ENCODE measurements around the gene BET1. TPM values are rescaled to one million over a fixed set of nuclear protein-coding genes. Genes with fewer than 3 reads are reported as not detected.
"Not testable (repeated sequence)": the region's sequence is repeated elsewhere in the genome, so short reads cannot be mapped to it uniquely, and the experiment has no call there.

Gene BET1
- polyA plus RNA-seq (ENCODE audit: insufficient read length), result 23.4 TPM

DNA sequence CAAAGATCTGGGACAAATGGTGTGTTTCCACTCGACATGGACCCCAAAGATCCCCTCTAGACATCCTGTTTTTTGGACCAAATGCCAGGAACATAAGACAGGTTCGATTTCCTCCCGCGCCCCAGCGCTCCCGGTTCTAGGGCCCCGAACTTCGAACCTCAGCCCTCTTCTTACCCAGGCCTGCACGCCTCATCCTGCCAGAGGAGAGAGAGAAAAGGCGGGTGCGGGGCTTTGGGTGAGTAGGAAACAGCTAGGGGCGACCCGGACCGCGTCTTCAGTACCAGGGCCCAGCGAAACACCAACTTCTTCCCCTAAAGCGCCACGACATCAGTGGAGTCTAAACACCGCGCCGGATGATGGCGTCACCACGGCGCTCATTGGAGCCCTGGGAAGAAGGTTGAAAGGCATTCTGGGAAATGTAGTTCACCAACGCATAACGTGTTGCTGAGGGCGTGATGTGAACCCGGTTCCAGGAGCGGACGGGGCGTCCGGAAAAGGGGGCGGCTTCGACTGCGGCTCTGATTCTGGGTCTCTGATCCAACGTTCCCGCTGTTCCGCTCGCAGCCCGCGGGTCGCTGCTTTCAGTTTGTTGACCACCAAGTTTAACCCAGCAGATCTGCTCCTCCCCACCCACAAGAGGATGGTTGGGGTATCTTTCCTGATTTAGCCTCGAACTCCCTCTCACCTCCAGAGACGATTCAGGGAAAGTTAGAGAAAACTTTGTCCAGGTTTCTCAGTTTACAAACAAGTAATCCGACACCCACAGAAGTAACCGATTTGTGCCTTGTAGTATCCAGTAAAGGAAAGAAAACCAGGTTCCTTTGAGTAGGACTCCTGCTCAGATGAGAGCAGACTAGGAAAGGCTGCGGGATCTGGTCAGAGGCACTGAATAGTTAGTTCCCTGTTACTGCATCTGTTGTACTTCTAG lies at the start of gene BET1:
BET1 (minus strand) TSS at position 332 of the 928 bp plus-strand sequence; CDS start at position 193, 139 bp downstream.
- peak; percentile 99 for DNase-seq

DNA sequence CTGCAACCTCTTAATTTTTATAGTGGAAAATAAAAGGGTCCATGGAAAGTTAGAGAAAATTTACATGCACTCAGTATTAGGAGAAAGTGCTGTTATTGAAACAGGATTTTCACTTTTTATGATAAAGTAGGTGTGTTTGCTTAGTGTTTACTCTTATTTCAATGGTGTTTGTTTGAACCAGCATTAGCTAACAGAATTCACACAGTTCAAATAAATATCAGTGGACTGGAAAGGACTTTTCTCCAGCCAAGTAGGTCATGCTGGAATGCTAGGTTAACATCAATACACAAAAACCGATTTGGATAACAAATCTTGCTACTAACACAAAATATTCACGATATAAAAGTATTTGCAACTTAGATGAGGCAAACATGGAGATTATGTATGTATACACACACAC lies 49.4 kb upstream of the BET1 start:
- DNase-seq, result no peak

DNA sequence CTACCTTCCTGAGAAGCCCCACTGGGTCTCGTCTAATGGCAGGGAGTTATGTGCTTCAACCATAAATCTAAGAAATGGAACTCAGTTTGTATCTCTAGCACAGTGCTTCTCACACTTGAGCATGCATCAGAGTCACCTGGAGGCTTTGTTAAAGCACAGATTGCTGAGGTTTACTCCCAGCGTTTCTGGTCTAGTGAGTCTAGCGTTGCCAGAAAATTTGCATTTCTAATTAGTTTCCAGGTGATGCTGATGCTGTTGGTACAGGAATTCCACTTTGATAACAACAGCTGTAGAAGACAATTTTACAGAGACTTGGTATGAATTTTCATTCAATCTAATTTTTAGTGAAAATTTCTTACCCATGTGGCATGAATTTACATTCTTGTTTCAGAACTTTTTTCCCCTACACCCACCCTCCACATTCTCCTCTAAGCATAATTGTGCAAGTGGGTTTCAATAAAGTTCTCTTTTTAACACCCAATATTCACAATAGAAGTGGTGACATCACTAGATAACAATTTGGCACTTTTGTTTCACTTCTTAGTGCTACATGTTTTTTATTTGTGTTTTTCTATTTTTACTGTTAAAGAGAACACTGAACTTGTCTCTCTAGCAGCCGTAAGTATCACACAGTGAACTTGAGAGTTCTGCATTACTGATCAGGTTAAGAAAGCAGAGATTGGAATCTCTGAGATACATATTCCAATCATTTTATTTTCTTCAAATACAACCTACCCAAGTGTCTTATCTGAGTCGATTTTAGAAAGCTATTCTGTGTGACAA lies 48.4 kb upstream of the BET1 start:
- no peak for DNase-seq

DNA sequence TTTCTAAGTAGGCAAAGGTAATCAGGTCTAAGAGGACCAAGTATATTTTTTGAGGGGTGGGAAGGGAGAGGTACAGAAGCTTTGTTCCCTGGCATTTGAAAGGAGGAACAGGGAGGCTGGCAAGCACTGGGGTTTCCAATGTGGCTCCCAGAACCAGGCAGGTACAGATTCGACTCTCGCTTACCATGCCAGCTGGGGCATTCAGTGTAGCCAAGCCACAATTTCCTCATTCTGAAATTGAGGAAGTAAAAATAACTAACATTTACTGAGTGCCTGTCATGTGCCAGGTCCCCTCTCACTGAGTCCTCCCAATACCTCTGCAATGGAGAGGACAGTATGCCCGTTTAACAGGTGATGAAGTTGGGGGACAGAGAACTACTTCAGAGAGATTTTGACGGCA lies 45.9 kb upstream of the BET1 start:
- no peak for DNase-seq

GRCh38 chr7:94049615-94050014 lies 45.5 kb upstream of the BET1 start:
- DNase-seq, result no peak

DNA sequence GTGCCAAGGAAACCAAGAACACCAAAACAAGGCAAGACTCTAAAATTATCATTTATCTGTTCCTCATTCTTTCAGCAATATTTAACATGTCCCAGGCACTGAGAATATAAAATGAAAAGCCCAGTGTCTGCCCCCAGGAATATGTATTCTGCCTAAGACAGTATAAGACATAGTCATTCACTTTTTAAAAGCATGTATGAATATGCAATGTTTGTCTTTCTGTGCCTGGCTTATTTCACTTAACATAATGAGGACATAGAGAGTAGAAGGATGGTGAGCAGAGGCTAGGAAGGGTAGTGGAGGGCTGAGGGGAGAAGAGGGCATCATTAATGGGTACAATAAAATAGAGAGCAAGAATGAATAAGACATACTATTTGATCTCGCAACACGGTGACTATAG lies 44.6 kb upstream of the BET1 start:
- DNase-seq, result no peak

DNA sequence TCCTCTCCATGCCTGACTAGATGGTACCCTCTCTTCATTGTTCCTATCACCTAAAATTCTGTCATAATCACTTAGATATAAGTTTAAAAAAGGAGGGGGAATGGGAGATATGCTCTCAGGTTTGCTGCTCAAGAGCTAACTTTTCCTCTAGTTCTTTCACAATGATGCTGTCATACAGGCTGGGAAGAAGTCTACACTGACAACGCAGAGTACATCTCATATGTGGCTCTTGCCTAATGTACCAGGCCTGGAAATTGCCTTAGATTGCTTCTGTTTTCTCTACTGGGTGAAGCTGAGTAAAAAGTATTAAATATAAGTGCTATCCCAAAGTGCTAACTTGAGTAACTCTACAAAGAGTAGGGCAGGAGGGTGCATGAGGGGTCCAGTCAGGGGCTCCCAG lies 43.8 kb upstream of the BET1 start:
- DNase-seq, result no peak

DNA sequence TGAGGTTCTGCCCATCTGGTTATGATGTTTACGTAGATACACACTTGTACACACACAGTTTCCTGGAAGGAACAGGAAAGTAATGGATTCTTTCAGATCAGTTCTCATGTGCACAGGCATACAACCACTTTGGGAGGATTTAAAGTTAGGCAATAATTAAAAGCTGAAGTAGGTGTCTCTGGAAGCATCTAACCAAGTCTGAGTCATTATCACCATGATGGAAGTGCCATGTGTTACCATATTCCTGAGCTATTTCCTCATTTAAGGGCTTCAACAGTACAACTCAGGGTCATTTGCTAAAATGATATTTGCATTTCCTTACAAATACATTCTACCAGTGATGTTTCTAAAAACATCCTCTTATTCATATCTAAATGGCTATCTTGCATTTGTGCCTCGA lies 41.4 kb upstream of the BET1 start:
- no peak for DNase-seq

GRCh38 chr7:94044806-94045205 lies 40.7 kb upstream of the BET1 start:
- no peak for DNase-seq

GRCh38 chr7:94043299-94043698 lies 39.1 kb upstream of the BET1 start:
- no peak for DNase-seq

GRCh38 chr7:94042381-94042780 lies 38.2 kb upstream of the BET1 start:
- DNase-seq, result no peak

- DNase-seq, result no peak
Observed at GRCh38 chr7:94041529-94041928, 37.4 kb upstream of the BET1 start.

- no peak for DNase-seq
Observed at GRCh38 chr7:94040254-94040653, 36.1 kb upstream of the BET1 start.

- DNase-seq, result no peak
Observed at GRCh38 chr7:94039368-94040035, 35.3 kb upstream of the BET1 start.

DNA sequence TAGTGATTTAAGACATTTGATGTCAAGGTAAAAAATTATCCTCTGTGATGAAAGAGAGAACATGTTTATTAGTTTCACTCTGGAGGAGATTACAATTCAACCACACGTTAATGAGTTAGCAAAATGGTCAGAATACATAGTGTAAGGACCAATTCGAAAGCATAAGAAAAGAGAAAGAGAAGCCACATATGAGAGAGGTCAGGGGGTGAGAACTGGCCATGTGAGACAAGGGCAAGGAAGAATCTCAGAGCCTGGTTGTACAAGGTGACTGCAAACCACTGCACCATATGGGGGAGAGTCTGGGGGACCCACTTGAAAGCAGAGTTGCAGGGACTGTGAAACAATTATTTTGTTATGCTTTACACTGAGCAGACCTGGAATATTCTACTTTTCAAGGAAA lies 27.7 kb upstream of the BET1 start:
- no peak for DNase-seq

- DNase-seq, result no peak
Observed at GRCh38 chr7:94030634-94031033, 26.5 kb upstream of the BET1 start.

GRCh38 chr7:94029976-94030375 lies 25.8 kb upstream of the BET1 start:
- no peak for DNase-seq

DNA sequence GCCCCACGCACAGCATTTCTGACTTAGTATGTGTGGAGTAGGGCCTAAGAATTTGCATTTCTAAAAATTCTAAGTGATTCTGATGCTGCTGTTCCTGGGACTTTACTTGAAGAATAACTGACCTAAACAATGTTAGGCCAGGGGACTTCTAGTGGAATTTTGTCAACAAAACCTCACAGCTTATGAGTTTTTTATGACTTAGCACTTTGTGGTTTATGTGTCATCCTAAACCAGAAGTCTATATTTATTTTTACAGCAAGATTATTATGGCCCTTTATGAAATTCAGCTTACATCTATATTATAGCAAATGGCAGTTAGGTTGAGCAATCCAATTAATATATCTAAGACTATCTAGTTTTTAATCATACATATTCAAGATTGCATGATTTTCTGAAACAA lies 24.6 kb upstream of the BET1 start:
- DNase-seq, result no peak

DNA sequence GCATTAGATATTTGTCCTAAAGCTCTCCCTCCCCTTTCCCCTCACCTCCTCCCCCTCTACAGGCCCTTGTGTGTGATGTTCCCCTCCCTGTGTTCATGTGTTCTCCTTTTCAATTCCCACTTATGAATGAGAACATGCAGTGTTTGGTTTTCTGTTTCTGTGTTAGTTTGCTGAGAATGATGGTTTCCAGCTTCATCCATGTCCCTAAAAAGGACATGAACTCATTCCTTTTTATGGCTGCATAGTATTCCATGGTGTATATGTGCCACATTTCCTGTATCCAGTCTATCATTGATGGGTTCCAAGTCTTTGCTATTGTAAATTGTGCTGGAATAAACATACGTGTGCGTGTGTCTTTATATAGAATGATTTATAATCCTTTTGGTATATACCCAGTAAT lies 22.5 kb upstream of the BET1 start:
- not testable (repeated sequence) for DNase-seq

GRCh38 chr7:94022550-94022949 lies 18.4 kb upstream of the BET1 start:
- DNase-seq, result no peak

DNA sequence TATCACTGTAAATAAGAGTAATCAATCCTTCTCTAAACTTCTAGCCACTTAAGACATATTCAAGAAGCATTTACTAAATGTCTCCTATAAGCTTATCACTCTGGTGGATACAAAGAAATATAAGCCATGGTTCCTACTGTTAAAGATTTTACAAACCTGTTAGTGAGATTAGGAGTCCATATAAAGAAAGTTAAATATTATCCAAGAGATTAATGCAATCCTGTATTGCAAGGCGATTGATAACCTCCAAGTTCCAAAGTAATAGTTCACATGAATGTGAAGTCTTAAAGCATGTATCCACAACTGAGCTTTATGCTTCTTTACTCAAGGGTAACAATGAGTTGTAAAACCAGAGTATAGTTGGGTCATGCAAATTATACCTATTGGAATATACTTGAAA lies 12.6 kb upstream of the BET1 start:
- DNase-seq, result no peak

DNA sequence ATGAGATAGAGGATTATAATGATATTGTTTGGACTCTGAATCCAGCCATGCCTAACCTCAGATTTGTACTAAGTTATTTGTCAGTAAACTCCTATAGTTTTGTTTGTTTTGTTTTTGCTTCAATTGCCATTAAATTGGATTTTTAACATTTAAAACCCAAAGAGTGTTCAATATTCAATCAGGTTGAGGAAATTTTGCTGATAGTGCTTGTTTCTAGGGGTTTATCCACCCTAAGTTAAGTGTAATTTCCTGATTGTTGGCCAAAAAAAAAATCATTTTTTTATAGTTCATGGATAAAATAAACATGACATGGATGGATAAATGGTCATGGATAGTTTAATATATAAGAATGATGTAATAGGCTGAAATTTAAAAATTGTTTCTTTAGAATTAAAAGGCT lies 11.4 kb upstream of the BET1 start:
- no peak for DNase-seq

- DNase-seq, result no peak
Observed at GRCh38 chr7:94012746-94013145, 8.6 kb upstream of the BET1 start.
